Measurements from ENCODE around the gene ZKSCAN7.
"Not testable (repeated sequence)": the region's sequence is repeated elsewhere in the genome, so short reads cannot be mapped to it uniquely, and the experiment has no call there.

The ZKSCAN7 gene

DNA sequence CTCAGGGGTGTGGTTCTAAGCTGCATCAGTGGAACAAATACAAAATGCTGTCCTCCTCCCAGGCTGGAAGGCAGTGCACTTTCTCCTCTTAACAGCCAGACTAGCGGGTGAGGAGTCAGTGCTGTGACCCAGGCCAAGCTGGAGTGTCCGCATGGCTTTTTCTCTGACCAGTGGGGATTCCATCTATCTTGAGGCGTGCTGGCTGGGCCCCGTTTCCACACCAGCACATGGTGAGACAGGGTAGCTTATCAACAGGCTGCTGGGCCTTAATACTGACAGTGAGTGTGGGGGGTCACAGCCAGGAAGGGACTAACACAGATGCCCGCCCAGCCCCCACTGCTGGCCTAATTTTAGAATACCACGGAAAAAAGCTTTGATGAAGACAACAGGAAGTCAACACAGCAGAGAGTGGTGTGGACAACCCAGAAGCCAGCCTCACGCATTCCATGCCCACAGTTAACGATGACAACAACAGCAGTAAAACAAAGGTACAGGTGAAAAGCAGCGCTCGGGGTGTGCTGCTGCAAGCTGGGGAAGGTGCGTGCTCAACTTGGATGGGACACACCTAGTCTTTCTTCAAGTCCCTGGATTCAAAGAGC lies 22.5 kb downstream of the ZKSCAN7 start:
- DNase-seq: not testable (repeated sequence)

DNA sequence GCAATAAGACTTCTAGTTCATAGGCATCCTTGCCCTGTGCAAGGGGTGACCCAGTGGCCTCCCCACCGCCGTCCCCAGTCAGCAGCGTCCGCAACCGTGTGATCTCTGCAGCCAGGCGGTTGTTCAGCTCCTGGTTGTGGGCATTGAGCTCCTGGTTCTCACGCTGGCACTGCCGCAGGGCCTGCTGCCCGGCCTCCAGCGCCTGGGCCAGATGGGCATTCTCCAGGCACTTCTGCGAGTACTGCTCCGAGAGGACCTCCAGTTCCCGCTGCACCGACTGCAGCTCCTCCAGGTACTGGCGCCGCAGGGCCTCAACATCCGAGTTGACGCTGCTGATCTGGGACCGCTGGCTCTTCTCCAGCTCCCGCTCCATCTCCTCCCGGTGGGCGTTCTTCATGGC lies 23.3 kb downstream of the ZKSCAN7 start:
- DNase-seq: not testable (repeated sequence)

DNA sequence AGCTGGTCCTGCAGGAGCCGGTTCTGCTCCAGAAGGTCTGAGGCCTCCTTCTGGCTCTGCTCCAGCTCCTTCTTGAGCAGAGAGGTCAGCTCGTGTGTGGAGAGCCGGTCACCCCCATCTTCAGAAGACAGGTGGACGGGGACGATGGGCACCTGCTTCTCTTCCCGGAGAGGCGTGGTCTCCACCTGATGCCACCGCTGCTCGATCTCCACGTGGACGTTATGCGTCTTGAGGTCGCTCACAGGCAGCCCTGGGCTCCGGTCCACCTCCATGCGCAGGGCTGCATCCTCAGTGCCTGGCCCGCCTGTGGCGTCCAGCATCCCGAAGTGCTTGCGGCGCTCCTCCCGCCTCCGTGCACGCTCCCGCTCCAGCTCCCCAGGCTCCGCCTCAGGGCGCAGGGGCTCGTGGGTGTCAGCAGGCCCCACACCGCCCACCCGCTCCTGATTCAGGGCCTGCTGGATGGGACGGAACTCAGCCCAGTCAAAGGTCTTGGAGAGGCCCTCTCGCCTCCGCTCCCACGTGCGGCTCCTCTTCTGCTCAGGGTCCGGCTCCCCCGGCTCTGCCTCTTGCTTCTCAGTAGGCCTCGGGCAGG lies 24.0 kb downstream of the ZKSCAN7 start:
- not testable (repeated sequence) for DNase-seq

DNA sequence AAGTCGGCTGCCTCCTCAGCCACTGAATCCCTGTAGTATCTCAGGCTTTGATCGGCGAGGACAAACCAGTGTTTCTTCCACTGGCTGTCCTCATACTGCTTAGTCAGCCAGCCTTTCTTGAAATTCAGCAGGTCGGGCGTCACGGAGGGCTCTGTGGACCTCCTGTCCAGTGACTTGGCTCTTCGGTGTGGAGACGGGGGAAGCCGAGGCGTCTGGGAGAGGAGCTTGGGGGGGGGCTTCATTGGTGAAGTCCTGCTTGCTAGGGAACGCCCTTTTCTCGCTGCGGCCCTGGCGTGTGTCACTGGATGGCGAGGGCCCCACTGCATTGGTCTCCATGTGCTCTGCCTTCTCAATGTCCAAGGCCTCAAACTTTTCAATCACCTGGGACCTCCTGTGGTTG lies 24.8 kb downstream of the ZKSCAN7 start:
- DNase-seq: not testable (repeated sequence)

DNA sequence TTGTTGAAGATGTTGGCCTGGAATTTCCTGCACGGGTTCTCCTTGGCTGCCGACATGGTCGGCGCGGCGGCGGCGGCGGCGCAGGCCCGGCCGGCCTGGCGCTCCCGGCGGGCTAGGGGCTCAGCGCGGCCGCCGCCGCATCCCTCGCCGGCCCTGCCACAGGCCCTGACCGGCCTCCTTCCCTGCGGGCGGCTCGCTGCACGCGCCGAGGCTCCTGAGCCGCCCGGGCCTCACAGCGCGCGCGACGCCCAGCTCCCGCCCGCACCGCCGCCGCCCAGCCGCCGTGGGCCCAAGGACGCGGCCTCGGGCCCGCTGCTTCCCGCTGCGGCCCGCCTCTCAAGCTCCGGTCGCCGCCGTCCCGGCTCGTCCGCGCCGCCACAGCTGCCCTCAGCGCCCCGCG lies 26.0 kb downstream of the ZKSCAN7 start:
- DNase-seq: not testable (repeated sequence)

DNA sequence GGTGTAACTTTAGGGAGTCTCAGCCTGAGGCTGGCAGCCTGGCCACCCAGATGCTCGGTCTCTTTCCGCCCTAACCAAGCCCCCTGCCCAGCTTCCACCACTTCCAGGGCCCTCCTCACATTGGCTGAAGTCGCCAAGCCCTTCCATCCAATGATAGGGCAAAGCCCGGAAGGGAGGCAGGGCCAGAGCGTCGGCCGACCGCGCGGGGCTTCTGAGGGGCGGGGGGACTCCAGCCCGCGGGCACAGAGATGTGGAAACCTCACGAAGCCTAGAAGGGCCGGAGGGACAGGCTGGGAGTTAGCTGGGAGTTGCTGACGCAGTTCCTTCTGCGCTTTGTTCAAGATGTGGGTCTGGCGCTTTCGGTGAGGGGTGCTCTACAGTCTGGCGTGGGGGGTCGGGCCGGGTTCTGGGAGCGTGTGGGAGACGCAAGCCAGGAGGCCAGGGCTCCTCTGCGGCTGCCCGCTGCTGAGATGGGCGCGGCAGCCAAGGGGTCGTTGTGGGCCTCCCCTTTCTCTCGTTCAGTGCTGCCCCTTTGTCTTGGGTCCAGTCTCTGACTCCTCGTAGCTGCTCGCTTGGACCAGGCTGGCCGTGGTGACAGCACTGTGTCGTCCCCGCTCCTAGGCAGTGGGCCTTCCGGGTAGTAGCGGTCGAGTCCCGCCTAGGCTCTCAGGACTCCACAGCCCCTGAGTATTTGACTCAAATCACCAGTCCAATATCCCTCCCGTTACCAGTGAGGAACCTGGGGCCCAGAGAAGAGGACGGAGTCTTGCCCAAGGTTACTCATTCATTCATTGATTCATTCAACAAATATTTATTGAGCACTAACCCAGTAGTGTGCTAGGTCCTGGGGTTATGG lies 29.9 kb downstream of the ZKSCAN7 start, which contains the start of gene ZNF660:
TSS of gene ZNF660 (plus strand) at position 319 of the 856 bp plus-strand sequence. CDS start 9,230 bp downstream, outside the sequence.
- no peak for DNase-seq

DNA sequence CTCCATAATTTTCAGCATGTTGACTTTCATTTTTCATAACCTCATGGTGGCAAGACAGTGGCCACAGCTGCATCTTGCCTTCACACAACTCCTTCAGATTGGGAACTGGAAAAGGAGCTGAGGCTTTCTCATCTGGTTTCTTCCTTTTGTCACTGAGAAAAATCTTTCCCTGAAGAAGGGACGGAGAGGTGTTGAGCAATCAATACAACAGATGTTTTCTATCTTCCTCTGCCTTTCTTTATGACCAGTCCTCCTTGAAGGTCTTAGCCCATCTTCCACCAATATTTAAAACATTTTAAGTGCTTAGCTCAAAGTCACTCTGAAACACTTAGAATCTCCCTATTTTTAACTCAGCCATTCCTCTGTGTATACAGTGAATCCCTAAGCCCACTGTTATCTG lies 41.6 kb downstream of the ZKSCAN7 start:
- DNase-seq: no peak

DNA sequence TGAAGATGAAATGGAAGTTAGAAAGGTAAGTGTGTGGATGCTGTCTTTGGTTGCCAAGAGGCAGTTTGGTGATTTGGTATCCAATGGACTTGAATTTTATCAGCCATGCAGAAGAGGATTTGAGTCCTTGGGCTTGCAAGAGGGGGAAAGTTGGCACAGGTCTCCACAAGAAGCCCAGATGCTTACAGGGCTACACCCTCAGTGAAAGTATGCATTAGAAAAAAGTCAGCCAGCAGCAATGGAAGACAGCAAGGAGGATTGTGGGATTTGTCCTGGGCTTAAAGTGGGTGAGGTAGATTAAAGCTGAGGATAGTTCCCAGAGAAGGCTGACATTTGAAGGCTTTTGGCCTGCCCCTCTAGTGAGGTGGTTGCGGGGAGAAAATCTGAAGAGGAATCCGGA lies 46.8 kb downstream of the ZKSCAN7 start:
- no peak for DNase-seq

DNA sequence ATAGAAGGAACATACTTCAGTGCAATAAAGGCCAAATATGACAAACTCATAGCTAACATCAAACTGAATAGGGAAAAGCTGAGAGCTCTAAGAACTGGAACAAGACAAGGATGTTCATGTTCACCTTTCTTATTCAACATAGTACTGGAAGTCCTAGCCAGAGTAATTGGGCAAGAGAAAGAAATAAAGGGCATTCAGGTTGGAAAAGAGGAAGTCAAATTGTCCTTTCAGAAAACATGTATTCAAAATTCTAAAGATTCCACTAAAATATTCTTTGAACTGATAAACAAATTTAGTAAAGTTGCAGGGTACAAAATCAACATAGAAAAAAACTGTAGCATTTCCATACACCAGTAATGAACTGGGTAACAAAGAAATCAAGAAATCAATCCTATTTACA lies 57.7 kb downstream of the ZKSCAN7 start:
- no peak for DNase-seq

Measured in activated CD4-positive, alpha-beta T cell treated with anti-CD3 and anti-CD28 coated beads, Interleukin-2, Interleukin-6, amounts not matched to agents 100 ng/mL and 50 ng/mL, durations not matched to agents 16 hours and 8 hours (primary cell).